ENCODE data around the gene LCN10. TPM values are rescaled to one million over a fixed set of nuclear protein-coding genes. Genes with fewer than 3 reads are reported as not detected.
"Not testable (repeated sequence)": the region's sequence is repeated elsewhere in the genome, so short reads cannot be mapped to it uniquely, and the experiment has no call there.

The LCN10 gene
- total RNA-seq, 3 donors from 2014 or later (not counting 1 experiment from before 2014, with no cell fraction given), result not detected

- DNase-seq (no peak), ATAC-seq (no peak)
- Histone ChIP-seq H3K27ac (ENCODE audit: low read length) (no peak overlapping the region), H3K4me1 (ENCODE audit: control insufficient read depth, insufficient read depth, low read length) (peaks cover 12% of the 10 kb centered on the region), H3K9me3 (ENCODE audit: control insufficient read depth, insufficient read depth, low read length) (no peaks in the 10 kb centered on the region), H3K4me3 (ENCODE audit: low read length) (no peak overlapping the region), H3K36me3 (ENCODE audit: control insufficient read depth, insufficient read depth, low read length) (no peaks in the 10 kb centered on the region), H3K27me3 (ENCODE audit: control insufficient read depth, insufficient read depth, low read length) (no peaks in the 10 kb centered on the region)
- Mint-ChIP-seq H3K4me1 (peaks cover 6 to 7% of the 10 kb centered on the region in 2 donors), H3K36me3 (no peaks in the 10 kb centered on the region), H3K9me3 (no peaks in the 10 kb centered on the region), H3K27me3 (ENCODE audit: low read depth in 2 of 2) (peaks cover 23 to 27% of the 10 kb centered on the region in 2 donors), H3K4me3 (no peak overlapping the region), H3K27ac (no peak overlapping the region)
- TF ChIP-seq, protein P1, sequence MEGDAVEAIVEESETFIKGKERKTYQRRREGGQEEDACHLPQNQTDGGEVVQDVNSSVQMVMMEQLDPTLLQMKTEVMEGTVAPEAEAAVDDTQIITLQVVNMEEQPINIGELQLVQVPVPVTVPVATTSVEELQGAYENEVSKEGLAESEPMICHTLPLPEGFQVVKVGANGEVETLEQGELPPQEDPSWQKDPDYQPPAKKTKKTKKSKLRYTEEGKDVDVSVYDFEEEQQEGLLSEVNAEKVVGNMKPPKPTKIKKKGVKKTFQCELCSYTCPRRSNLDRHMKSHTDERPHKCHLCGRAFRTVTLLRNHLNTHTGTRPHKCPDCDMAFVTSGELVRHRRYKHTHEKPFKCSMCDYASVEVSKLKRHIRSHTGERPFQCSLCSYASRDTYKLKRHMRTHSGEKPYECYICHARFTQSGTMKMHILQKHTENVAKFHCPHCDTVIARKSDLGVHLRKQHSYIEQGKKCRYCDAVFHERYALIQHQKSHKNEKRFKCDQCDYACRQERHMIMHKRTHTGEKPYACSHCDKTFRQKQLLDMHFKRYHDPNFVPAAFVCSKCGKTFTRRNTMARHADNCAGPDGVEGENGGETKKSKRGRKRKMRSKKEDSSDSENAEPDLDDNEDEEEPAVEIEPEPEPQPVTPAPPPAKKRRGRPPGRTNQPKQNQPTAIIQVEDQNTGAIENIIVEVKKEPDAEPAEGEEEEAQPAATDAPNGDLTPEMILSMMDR (IDR thresholded peaks at IDR 0.05), result no peak
- intact Hi-C loops (cut with micrococcal nuclease), result no loop called here
- 92% methylated on average over 7 of the region's 7 CpGs for WGBS (ENCODE audit: insufficient coverage)
These were observed 35.7 kb downstream of the LCN10 start for GRCh38 chr9:136707011-136707410.

GRCh38 chr9:136705564-136705963 is 37.2 kb downstream of the LCN10 start:
- TF ChIP-seq, protein P1 (IDR thresholded peaks at IDR 0.05), result no peak
- H3K27ac Mint-ChIP-seq, result peak overlapping the region in 1 of 2 donors; percentile 45
- intact Hi-C loops (cut with micrococcal nuclease), result no loop called here

GRCh38 chr9:136704741-136705140 is 38.0 kb downstream of the LCN10 start:
- Mint-ChIP-seq H3K27me3 (ENCODE audit: low read depth in 2 of 2) (peaks cover 6 to 19% of the 10 kb centered on the region in 2 donors), H3K4me1 (peaks cover 8 to 12% of the 10 kb centered on the region in 2 donors)
- H3K36me3 Mint-ChIP-seq; DNase-seq; ATAC-seq; H3K4me3 ChIP-seq (ENCODE audit: low read length); H3K27ac ChIP-seq (ENCODE audit: low read length); H3K27ac Mint-ChIP-seq; H3K4me3 Mint-ChIP-seq; H3K9me3 Mint-ChIP-seq; intact Hi-C loops (cut with micrococcal nuclease); H3K27me3 ChIP-seq (ENCODE audit: control insufficient read depth, insufficient read depth, low read length); H3K36me3 ChIP-seq (ENCODE audit: control insufficient read depth, insufficient read depth, low read length); H3K9me3 ChIP-seq (ENCODE audit: control insufficient read depth, insufficient read depth, low read length): not testable (repeated sequence)
- WGBS (ENCODE audit: insufficient coverage), result 92% methylated on average over 8 of the region's 8 CpGs
- peaks cover 23% of the 10 kb centered on the region for H3K4me1 ChIP-seq (ENCODE audit: control insufficient read depth, insufficient read depth, low read length)

More at GRCh38 chr9:136705564-136705963, 37.2 kb downstream of the LCN10 start:
- Histone ChIP-seq H3K4me3 (ENCODE audit: low read length) (no peak overlapping the region), H3K9me3 (ENCODE audit: control insufficient read depth, insufficient read depth, low read length) (no peaks in the 10 kb centered on the region), H3K36me3 (ENCODE audit: control insufficient read depth, insufficient read depth, low read length) (no peaks in the 10 kb centered on the region), H3K27me3 (ENCODE audit: control insufficient read depth, insufficient read depth, low read length) (peaks cover 3% of the 10 kb centered on the region), H3K27ac (ENCODE audit: low read length) (no peak overlapping the region), H3K4me1 (ENCODE audit: control insufficient read depth, insufficient read depth, low read length) (peaks cover 18% of the 10 kb centered on the region)
- no peak for DNase-seq
- H3K27me3 Mint-ChIP-seq (ENCODE audit: low read depth in 2 of 2), result peaks cover 12 to 20% of the 10 kb centered on the region in 2 donors
- H3K9me3 Mint-ChIP-seq, result no peaks in the 10 kb centered on the region
- 40% methylated on average over 6 of the region's 7 CpGs for WGBS (ENCODE audit: insufficient coverage)
- ATAC-seq, result no peak
- H3K36me3 Mint-ChIP-seq, result no peaks in the 10 kb centered on the region
- peaks cover 8 to 12% of the 10 kb centered on the region in 2 donors for H3K4me1 Mint-ChIP-seq
- no peak overlapping the region for H3K4me3 Mint-ChIP-seq

GRCh38 chr9:136703276-136703860 is 39.4 kb downstream of the LCN10 start:
- whole genome bisulfite sequencing (ENCODE audit: insufficient coverage), result 38% methylated on average over 12 of the region's 12 CpGs
- Histone ChIP-seq H3K27ac (ENCODE audit: low read length) (no peak overlapping the region), H3K9me3 (ENCODE audit: control insufficient read depth, insufficient read depth, low read length) (no peaks in the 10 kb centered on the region), H3K36me3 (ENCODE audit: control insufficient read depth, insufficient read depth, low read length) (no peaks in the 10 kb centered on the region), H3K27me3 (ENCODE audit: control insufficient read depth, insufficient read depth, low read length) (peaks cover 7% of the 10 kb centered on the region), H3K4me1 (ENCODE audit: control insufficient read depth, insufficient read depth, low read length) (peaks cover 23% of the 10 kb centered on the region), H3K4me3 (ENCODE audit: low read length) (no peak overlapping the region)
- TF ChIP-seq, protein P1 (IDR thresholded peaks at IDR 0.05), result no peak
- intact Hi-C loops (cut with micrococcal nuclease), result no loop called here
- H3K27me3 Mint-ChIP-seq (ENCODE audit: low read depth in 2 of 2), result peaks cover 12 to 16% of the 10 kb centered on the region in 2 donors
- peaks cover 8 to 12% of the 10 kb centered on the region in 2 donors for H3K4me1 Mint-ChIP-seq
- peak overlapping the region in 1 of 2 donors; percentile 89 for H3K27ac Mint-ChIP-seq
- ATAC-seq (peak in 1 of 3 donors; percentile 11), DNase-seq (no peak)
- H3K36me3 Mint-ChIP-seq, result no peaks in the 10 kb centered on the region
- H3K4me3 Mint-ChIP-seq, result no peak overlapping the region
- no peaks in the 10 kb centered on the region for H3K9me3 Mint-ChIP-seq

All from natural killer cell (primary cell).